ENCODE data around the gene SLC9C2.

Gene SLC9C2

GRCh38 chr1:173453982-173454381 lies 148.9 kb downstream of the SLC9C2 start:
- DNase-seq (ENCODE audit: low spot score), result peak; percentile 26

GRCh38 chr1:173451981-173452380 lies 150.9 kb downstream of the SLC9C2 start:
- no peak for DNase-seq (ENCODE audit: low spot score)

Measured in hepatic stellate cell (primary cell).